GM12865 (cell line): ENCODE results near the gene BIN1.

Experiments used
- DNase-seq: peaks from one replicate; pipeline ENCODE4 v3.0.0; 2010; ENCODE audit warnings: low read depth
- H3K4me3 ChIP-seq: 2 replicates; pipeline ENCODE4 v1.5.1; 2011; ENCODE audit warnings: mild to moderate bottlenecking, low read depth, low read length, control low read depth
- TF ChIP-seq, protein P1 (sequence below): IDR thresholded peaks from 2 replicates; pipeline ENCODE4 v1.5.1; 2011; ENCODE audit warnings: low read length, control low read depth, low read depth, inconsistent platforms; ENCODE audit not compliant: insufficient read depth; ENCODE audit errors: missing control alignments

The BIN1 gene

DNA sequence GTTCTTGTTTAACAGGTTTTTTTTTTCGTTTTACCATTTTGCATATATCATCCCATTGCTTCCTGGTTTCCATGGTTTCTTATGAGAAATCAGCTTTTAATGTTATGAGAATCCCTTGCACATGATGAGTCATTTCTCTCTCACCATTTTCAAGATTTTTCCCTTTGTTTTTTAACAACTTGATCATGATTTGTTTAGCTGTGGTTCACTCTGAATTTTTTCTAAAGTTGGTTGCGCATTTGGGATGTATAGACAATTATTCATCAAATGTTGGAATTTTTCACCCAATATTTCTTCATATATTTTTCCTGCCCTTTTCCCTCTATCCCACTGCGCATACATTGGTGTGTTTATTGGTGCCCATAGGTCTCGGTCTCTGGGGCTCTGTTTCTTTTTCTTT is 42.4 kb upstream of the BIN1 start:
- TF ChIP-seq, protein P1, sequence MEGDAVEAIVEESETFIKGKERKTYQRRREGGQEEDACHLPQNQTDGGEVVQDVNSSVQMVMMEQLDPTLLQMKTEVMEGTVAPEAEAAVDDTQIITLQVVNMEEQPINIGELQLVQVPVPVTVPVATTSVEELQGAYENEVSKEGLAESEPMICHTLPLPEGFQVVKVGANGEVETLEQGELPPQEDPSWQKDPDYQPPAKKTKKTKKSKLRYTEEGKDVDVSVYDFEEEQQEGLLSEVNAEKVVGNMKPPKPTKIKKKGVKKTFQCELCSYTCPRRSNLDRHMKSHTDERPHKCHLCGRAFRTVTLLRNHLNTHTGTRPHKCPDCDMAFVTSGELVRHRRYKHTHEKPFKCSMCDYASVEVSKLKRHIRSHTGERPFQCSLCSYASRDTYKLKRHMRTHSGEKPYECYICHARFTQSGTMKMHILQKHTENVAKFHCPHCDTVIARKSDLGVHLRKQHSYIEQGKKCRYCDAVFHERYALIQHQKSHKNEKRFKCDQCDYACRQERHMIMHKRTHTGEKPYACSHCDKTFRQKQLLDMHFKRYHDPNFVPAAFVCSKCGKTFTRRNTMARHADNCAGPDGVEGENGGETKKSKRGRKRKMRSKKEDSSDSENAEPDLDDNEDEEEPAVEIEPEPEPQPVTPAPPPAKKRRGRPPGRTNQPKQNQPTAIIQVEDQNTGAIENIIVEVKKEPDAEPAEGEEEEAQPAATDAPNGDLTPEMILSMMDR, result no peak
- no peak overlapping the region for H3K4me3 ChIP-seq
- no peak for DNase-seq

DNA sequence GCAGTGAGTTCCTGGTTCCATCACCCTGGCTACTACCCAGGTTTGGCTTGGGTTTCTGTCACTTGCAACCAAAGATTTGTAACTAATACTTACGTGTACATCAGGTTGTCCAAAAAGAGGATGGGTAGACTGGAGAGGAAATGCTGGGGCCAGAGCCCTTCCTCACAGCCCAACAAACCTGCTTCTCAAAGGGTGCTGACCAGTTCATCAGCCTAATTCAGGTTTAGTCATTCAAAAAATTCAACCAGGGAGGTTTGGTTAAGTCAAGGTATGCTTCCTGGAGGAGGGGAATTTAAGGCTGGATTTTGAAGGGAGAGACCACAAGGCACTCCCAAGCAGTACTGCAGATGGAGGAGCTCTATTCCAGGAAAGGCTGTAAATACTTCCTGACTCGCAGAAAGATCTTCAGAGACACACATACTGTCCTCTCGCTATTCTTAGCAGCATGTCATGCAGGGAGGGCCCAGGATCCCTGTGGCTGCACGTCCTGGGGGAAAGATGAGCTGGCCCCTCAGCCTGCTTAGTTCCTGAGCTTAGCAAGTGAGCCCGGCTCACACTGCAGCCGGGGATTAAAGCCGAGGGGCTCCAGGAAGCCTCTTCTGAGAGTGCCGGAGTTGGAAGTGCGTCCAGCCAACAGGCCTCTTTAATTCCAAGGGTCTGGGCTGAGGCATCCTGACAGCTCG is 40.0 kb upstream of the BIN1 start:
- TF ChIP-seq, protein P1, result no peak
- no peak for DNase-seq
- H3K4me3 ChIP-seq, result no peak overlapping the region

- TF ChIP-seq, protein P1, result no peak
- no peak for DNase-seq
- H3K4me3 ChIP-seq, result no peak overlapping the region
Measured at GRCh38 chr2:127146071-127146725, 39.2 kb upstream of the BIN1 start.

DNA sequence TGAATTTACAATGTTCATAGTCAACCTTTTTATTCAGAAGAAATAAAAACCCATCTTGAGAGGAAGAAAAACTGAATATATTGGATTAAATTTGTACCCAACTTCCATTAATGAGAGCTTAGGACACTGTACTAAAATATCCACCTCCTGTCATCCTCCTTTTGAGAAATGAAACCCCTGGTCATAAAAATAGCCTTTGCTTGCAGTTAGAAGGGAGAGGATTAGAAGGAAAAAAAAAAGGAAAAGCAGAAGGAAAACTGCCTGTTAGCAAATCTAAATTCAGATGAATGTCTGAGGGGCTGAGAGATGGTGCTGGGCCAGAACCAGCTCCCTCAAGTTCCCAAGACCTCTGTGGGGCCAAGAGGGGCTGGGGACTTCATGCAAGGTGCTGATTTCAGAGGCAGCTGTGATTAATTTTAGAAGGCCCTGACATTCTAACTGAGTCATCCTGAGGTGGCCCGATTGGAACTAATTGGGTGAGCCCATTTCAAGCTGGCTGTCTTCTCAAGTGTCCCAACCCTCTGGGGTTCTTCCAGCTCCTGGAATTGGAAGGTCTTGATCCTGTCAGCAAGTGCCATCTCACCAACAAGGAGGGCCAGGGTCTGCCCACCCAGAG is 38.4 kb upstream of the BIN1 start:
- DNase-seq, result no peak
- H3K4me3 ChIP-seq, result no peak overlapping the region
- TF ChIP-seq, protein P1, result no peak

DNA sequence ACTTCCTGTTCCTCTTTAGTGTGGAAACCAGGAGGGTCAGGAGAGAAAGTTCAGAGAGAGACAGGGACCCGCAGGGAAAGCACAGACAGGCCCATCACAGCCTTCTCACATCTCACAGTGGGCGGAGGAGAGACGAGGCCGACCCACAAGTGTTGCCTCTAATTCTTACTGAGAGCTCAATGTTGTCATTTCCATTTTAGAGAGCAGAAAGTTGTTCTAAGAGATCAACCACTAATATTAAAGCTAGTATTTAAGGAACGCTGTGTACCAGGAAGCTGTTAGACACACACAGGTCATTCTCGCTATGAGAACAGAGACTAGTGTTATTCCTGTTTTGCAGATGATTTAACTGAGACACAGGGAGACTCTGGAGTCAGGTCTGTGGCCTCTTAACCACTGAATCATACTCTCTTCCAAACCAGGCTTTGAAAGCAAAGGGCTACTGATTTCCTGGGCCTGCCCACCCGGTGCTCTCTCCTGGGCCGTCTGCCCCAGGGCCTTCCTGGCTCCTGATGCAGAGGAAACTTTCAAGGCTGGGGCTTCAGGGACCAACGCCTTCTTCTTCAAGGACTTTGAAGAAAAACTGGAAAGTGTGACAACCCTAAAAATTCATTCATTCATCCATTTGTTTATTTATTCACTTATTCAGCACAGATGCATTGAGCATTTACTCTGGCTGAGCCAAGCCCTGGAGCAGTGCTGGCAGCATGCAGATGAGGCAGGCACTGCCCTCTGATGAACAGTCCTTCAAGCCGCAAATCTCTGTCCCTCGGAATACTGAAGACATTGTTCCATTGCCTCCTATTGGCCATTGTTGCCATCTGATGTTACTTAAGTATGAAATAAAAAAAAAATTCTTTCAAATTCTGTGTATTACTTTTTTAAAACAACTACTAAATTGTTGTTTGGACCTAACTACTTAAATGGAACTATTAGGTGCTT is 37.2 kb upstream of the BIN1 start:
- DNase-seq, result no peak
- H3K4me3 ChIP-seq, result no peak overlapping the region
- TF ChIP-seq, protein P1, result no peak

DNA sequence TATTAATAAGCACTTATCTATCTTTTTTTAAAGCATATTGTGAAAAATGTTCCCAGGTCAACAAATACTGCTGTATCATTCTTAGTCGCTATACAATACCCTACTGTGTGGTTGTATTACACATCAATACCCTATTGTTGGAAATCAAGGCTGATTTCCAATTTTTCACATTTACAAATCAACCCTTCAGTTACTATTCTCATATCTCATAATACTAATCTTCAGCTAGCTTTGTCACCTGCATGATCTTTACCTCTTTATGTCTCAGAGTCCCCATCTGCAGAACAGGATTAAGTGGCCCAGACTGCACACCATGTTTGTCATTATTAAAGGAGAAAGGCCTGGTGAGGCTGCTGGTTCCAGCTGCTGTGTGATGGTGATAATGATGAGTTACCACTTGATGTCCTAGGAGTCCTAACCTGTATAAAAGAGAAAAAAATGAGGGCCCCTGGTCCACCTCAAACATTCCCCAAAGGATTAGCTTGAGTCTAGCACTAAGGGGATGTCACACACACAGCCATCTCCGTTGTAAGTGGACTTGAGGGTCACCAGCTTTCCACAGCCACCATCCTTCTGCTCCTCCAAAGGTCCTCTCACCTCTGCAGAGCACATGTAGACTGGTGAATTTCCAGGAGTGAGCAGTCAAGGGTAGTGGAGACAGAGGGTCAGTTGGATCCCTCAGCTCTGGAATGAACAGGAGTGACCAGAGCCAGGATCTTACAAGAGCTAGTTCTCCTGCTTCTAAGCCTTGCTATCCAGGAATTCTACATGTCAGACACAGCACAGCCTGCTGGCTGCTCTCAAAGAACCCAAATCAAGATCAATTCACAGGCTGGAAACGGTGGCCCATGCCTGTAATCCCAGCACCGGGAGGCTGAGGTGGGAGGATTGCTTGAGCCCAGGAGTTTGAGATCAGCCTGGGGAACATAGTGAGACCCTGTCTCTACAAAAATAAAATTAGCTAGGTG is 36.0 kb upstream of the BIN1 start:
- TF ChIP-seq, protein P1, result no peak
- no peak for DNase-seq
- no peak overlapping the region for H3K4me3 ChIP-seq
